HG03135 (cell line): ENCODE data around the gene G6PC1.
"Not testable (repeated sequence)": the region's sequence is repeated elsewhere in the genome, so short reads cannot be mapped to it uniquely, and the experiment has no call there.

ENCODE experiments used
- ATAC-seq: cut with Tn5 transposase; IDR thresholded peaks from one replicate; pipeline ENCODE4 v1.9.1; 2021; ENCODE audit warnings: mild to moderate bottlenecking, moderate library complexity; ENCODE audit not compliant: unreplicated experiment

G6PC1 gene

DNA sequence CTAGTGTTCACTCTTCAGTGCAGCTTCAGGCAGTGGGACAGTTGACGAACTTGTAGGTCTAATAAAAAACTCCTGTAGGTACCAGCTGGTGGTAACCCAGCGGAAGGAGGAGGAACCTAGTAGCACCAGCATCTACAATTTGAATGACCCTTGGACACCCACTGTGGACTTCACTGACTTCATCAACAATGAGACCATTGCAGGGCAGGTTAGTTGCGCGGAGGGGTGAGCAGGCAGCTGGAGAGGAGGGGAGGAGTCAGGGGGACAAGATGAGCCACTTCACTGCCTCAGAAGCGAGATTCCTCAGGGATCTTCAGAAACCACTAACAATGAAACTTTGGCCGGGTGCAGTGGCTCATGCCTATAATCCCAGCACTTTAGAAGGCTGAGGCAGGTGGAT, 27.3 kb upstream of the G6PC1 start:
- ATAC-seq, result no peak

DNA sequence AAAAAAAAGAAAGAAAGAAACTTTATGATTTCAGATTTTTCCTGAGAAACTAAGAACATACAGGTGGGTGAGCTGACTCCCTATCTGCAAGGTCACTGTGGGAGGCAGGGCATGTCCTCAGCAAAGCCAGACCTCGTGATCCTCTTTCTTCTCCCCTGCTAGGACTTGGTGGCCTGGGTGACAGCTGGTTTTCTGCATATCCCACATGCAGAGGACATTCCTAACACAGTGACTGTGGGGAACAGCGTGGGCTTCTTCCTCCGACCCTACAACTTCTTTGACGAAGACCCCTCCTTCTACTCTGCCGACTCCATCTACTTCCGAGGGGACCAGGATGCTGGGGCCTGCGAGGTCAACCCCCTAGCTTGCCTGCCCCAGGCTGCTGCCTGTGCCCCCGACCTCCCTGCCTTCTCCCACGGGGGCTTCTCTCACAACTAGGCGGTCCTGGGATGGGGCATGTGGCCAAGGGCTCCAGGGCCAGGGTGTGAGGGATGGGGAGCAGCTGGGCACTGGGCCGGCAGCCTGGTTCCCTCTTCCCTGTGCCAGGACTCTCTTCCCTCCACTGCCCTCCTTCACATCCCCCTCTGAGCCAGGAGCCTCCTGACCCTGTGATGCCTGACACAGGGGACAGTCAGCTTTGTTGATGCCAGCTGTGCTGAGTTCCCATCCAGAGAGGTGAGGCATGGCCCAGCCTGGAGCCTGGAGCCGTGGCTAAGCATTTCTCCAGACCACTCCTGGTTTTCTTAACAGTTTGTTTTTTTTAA, 26.5 kb upstream of the G6PC1 start:
- not testable (repeated sequence) for ATAC-seq

GRCh38 chr17:42877037-42877436, 23.6 kb upstream of the G6PC1 start:
- ATAC-seq, result no peak

GRCh38 chr17:42878123-42878880, 22.3 kb upstream of the G6PC1 start:
- ATAC-seq, result no peak

DNA sequence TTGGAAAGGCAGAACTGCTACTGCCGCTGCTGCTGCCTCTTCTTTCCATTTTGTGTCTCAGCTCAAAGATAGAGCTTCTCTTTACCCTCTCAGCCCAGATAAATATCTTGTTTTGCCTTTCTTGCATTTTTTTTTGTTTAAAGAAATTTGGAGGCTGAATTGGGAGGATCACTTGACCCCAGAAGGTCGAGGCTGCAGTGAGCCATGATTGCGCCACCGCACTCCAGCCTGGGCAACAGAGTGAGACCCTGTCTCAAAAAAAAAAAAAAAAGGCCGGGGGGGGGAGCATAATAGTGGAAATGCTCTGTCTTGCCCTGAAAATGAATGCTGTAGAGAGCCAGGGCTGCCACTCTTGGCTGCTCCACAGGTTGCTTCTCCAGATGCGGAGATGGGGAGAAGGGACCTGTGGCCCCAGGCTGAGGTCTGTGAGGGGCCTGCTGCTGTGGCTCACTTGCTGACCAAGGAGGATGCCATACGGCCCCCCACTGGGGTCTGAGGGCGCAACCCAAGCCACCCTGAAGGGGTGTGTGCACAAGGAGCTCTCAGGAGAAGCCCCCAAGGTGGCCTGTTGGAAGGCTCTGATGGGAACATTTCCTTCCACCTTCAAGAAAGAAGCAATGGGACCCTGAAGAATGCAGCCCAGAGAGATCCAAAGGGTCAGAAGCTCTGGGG, 21.5 kb upstream of the G6PC1 start:
- ATAC-seq, result no peak

GRCh38 chr17:42879596-42879985, 21.0 kb upstream of the G6PC1 start:
- ATAC-seq, result no peak

- no peak for ATAC-seq
Observed at GRCh38 chr17:42880776-42881310, 19.8 kb upstream of the G6PC1 start.

- not testable (repeated sequence) for ATAC-seq
Observed at GRCh38 chr17:42881706-42882105, 18.9 kb upstream of the G6PC1 start.

- no peak for ATAC-seq
Observed at GRCh38 chr17:42882166-42882565, 18.4 kb upstream of the G6PC1 start.

- no peak for ATAC-seq
Observed at GRCh38 chr17:42883802-42884558, 16.6 kb upstream of the G6PC1 start.

- ATAC-seq, result not testable (repeated sequence)
Observed at GRCh38 chr17:42885806-42886205, 14.8 kb upstream of the G6PC1 start.

DNA sequence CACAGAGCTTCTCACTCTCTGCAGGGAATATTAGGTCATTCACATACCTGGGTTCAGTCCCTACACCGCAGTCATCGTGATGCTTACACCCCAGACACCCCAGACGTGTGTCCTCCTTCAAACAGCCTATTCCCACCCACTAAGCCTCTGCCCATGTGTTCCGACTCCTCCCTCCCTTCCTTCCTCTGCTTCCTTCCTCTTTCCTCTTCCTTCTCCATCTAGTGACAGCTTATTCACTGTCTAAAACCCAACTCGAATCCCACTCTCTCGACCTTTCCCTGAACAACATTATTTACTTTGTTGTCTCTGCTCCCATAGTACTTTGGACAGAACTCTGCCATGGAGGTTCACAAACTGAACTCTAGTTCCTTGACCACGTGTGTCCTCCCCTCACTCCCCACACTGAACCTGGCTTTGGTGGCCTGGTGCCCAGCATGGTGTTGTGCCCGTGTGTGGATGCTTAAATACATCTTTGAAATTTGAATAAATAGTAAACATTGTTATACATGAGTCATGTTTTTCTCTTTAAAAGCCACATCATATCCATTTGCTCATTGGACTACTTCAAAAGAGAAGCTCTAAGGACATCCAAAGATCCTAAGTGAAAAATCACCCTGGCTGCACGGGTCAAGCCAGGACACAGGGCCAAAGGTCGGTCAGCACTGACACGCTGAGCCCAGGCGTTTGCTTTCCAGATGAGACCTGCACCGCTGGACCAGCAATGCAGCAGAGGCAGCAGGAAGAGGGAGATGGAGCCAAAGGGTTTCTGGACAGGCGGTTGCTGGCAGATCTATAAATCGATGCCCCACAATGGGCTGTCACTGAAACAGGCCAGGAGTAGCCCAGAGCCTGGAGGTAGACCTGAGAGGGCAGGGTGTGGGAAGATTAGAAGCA, 14.1 kb upstream of the G6PC1 start:
- no peak for ATAC-seq

DNA sequence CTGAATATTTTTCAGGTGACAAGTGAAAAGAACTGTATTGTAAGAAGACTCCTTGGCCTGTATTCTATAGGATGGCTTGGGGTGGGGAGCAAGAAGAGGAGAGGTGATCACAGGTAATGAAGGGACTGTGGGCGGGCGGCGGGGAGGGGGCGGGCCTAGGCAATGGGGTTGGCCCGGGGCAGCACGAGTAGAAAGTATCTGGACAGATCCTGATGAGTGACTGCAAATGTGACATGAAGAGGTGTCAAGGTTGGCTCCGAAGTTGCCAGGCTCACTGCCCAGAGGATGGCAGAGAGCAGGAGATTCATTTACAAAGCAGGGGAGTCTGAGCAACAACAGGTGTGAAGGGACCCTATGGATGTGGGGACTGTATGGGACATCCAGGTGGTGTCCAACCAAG, 10.8 kb upstream of the G6PC1 start:
- no peak for ATAC-seq

DNA sequence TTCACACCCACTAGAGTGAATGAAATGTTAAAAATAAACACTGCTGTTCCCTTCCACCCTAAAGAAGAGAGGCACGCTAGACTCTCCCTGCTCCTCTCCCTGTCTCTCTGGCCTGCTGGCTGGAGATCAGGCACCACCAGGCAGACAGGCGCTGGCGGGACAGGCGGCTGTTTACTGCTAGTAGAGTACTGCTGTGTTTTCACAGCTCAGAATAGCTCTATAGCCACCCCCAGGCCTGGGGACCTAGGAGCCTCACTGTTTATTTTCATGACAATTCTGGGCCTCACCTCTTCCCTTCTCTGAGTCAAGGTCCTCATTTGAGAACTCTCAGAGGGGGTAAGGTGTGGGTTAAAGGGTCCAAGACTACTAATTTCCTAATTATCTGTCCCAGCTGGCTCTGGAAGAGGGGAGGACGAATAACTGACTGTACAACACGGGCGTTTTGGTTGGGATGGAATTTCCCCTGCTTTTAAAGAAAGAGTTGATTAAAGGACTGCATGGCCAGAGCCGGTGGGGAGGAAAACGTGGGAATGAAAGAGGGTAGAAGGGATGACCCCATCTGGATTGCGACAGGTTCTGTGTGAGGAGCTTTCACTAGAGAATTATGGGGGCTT, 9.0 kb upstream of the G6PC1 start:
- no peak for ATAC-seq

DNA sequence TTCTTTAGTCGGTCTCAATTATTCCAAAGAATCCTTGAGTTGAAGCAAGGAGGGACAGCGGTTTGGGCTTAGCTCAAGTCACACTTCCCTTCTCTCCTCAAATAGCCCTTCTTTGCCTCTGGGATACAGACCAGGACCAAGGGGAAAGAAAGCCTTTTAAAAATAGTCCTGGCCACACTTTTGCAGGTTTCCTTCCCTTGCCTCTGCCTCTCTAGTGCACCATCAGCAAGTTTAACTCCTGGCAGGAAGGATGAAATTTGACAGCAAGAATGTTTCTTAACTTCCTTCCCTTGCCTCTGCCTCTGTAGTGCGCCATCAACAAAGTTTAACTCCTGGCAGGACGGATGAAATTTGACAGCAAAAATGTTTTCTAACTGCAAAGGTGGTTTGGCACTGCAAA, 7.2 kb upstream of the G6PC1 start:
- ATAC-seq, result no peak

GRCh38 chr17:42894283-42895184, 6.1 kb upstream of the G6PC1 start:
- ATAC-seq, result no peak

- ATAC-seq, result no peak
Observed at GRCh38 chr17:42895185-42895555, 5.4 kb upstream of the G6PC1 start.

GRCh38 chr17:42898147-42898811, 2.3 kb upstream of the G6PC1 start:
- ATAC-seq, result no peak
